Mammary epithelial cell (primary cell): ENCODE data around the gene PDK4.

ENCODE experiments used
- EZH2 ChIP-seq: IDR thresholded peaks from 2 replicates; pipeline ENCODE4 v1.6.1; 2012; ENCODE audit warnings: low read length, inconsistent platforms, borderline replicate concordance
- TF ChIP-seq, protein P1 (sequence below), 2 donors: IDR thresholded peaks in 1 of 2; conservative IDR thresholded peaks in 1 of 2; 2 replicates each; pipeline ENCODE4 v1.5.1; 2011 to 2012; ENCODE audit warnings: inconsistent platforms in 2 of 2, low read length in 2 of 2, mild to moderate bottlenecking in 2 of 2, control low read depth in 1 of 2, low read depth in 1 of 2; ENCODE audit not compliant: insufficient read depth in 1 of 2; ENCODE audit errors: extremely low read depth in 1 of 2

DNA sequence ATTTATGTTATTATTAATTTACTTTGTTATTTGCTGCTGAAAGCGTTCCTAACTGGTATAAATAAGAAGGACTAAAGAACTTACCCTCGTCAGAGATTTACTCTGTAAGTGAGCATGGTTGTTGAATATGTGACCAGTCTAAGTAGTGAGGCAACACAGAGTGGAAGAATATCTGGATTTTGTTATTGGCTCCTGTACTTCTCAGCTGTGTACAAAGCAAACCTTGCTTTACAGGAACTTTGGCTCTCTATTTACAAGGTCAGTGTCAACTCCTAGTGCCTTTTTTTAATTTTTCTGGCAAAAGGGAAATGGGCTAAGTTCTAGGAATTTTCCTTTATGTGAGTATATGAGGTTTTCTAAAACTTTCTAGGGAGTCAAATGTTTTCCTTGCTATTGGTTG lies 35.6 kb downstream of the PDK4 start:
- TF ChIP-seq, protein P1, sequence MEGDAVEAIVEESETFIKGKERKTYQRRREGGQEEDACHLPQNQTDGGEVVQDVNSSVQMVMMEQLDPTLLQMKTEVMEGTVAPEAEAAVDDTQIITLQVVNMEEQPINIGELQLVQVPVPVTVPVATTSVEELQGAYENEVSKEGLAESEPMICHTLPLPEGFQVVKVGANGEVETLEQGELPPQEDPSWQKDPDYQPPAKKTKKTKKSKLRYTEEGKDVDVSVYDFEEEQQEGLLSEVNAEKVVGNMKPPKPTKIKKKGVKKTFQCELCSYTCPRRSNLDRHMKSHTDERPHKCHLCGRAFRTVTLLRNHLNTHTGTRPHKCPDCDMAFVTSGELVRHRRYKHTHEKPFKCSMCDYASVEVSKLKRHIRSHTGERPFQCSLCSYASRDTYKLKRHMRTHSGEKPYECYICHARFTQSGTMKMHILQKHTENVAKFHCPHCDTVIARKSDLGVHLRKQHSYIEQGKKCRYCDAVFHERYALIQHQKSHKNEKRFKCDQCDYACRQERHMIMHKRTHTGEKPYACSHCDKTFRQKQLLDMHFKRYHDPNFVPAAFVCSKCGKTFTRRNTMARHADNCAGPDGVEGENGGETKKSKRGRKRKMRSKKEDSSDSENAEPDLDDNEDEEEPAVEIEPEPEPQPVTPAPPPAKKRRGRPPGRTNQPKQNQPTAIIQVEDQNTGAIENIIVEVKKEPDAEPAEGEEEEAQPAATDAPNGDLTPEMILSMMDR (conservative IDR thresholded peaks at IDR 0.05 in 1 of 2, IDR thresholded peaks at IDR 0.05 in 1 of 2; ENCODE audit: extremely low read depth in 1 of 2, insufficient read depth in 1 of 2, low read depth in 1 of 2, low read length in 2 of 2): no peak
- TF ChIP-seq EZH2: no peak
